Coronary artery (tissue), 2 donors: ENCODE data around the gene VAPB.

Experiments used
- DNase-seq: peaks from one replicate; pipeline ENCODE4 v3.0.0-alpha.2; 2017; ENCODE audit warnings: low spot score
- H3K27ac ChIP-seq, 2 donors: fragments of 200-600 bp; sonication (generic); one replicate each; pipeline ENCODE4 v1.5.1; 2016 to 2019
- H3K4me3 ChIP-seq: fragments of 200-600 bp; sonication (generic); 2 replicates; pipeline ENCODE4 v1.5.1; 2016; ENCODE audit warnings: mild to moderate bottlenecking, moderate library complexity
- TF ChIP-seq, protein P1 (sequence below): fragments of 200-600 bp; sonication (generic); IDR thresholded peaks from one replicate; pipeline ENCODE4 v1.5.1; 2019; ENCODE audit warnings: antibody characterized with exemption

VAPB gene

DNA sequence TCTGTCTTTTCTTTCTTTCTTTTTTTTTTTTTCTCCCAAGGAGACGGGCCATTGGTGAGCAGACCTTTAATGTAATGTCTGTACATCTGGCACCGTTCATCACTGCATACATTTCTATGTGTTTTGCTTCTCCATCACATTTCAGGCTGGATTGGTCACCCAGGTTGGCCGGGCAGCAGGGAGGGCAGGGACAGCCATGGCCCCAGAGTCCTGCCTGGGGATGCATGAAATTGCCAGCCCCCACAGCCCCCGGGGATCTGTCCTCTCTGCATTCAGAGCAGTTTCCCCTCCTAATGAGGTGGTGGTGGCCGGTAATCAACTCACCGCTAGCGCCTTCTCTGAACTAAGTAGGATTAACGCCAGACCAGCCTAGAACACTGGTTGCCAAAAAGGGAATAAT is 75.8 kb downstream of the VAPB start:
- H3K4me3 ChIP-seq = no peak overlapping the region
- DNase-seq = no peak
- TF ChIP-seq, protein P1, sequence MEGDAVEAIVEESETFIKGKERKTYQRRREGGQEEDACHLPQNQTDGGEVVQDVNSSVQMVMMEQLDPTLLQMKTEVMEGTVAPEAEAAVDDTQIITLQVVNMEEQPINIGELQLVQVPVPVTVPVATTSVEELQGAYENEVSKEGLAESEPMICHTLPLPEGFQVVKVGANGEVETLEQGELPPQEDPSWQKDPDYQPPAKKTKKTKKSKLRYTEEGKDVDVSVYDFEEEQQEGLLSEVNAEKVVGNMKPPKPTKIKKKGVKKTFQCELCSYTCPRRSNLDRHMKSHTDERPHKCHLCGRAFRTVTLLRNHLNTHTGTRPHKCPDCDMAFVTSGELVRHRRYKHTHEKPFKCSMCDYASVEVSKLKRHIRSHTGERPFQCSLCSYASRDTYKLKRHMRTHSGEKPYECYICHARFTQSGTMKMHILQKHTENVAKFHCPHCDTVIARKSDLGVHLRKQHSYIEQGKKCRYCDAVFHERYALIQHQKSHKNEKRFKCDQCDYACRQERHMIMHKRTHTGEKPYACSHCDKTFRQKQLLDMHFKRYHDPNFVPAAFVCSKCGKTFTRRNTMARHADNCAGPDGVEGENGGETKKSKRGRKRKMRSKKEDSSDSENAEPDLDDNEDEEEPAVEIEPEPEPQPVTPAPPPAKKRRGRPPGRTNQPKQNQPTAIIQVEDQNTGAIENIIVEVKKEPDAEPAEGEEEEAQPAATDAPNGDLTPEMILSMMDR = no peak
- no peak overlapping the region for H3K27ac ChIP-seq

DNA sequence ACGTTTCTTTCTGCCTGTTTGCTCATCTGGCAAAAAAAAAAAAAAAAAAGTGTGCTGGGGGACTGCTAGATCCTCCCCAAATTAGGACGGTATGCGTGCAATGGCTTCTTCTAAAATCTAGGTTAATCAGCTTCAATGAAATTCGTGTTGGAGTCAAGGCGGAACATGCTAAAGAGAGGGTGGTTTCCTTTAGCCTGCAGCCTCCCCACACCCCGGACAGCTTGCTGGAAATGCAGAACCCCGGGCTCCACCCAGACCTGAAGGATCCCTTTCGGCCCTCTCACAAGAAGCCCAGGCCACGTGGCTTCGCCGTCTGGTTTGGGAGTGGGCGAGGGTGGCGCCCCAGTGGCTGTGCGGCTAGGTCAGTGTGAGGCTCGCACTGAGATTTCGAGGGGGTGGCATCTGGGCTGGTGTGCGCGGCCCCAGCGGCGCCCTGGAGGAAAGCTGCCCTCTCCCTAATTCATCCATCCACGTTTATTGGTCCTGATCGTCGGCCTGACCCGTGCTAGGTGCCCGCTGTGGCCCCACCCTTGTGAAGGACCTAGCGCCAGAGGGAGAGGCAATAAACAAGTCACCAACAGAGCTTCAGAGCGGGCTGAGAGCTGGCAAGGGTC is 77.2 kb downstream of the VAPB start:
- no peak overlapping the region for H3K4me3 ChIP-seq
- H3K27ac ChIP-seq = no peak overlapping the region
- TF ChIP-seq, protein P1 = no peak
- no peak for DNase-seq

DNA sequence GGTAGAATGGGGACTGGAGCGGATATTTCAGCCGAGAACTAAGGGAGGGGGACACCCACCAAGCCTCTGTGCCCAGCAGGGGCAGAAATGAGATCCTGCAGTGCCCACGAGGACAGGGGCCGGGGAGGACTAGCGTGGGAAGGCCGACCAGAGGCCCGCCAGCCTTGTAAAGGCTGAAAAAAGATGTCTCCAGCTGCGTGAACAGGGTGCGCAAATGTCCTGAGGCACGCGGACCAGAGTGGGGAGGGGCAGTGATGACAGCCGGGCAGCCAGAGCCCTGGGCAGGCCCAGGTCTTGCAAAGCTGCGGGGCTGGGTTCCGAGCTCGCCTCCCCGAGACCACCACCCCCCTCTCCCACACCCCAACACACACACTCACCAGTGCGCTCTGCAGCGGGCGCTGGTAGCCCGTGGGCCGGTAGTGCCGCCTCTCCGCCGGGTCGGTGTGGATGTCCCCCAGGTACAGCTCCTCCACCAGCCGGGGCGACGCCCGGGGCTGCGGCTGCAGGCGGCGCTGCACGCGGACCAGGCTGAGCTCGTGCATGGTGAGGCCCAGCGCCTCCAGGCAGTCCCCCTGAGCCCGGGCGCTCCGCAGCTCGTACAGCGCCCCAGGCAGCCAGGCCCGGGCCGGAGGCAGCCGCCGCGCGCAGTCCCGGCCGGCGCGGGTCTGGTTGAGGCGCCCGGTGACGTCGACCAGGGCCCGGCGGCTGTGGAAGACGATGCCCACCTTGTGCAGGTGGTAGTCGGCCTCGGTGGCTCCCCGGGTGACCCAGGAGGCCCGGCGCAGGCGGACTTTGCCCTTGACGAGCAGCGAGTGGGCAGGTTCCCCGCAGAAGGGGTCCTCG is 77.9 kb downstream of the VAPB start:
- Histone ChIP-seq H3K4me3 (no peak overlapping the region), H3K27ac (no peak overlapping the region)
- DNase-seq = no peak
- TF ChIP-seq, protein P1 = no peak

DNA sequence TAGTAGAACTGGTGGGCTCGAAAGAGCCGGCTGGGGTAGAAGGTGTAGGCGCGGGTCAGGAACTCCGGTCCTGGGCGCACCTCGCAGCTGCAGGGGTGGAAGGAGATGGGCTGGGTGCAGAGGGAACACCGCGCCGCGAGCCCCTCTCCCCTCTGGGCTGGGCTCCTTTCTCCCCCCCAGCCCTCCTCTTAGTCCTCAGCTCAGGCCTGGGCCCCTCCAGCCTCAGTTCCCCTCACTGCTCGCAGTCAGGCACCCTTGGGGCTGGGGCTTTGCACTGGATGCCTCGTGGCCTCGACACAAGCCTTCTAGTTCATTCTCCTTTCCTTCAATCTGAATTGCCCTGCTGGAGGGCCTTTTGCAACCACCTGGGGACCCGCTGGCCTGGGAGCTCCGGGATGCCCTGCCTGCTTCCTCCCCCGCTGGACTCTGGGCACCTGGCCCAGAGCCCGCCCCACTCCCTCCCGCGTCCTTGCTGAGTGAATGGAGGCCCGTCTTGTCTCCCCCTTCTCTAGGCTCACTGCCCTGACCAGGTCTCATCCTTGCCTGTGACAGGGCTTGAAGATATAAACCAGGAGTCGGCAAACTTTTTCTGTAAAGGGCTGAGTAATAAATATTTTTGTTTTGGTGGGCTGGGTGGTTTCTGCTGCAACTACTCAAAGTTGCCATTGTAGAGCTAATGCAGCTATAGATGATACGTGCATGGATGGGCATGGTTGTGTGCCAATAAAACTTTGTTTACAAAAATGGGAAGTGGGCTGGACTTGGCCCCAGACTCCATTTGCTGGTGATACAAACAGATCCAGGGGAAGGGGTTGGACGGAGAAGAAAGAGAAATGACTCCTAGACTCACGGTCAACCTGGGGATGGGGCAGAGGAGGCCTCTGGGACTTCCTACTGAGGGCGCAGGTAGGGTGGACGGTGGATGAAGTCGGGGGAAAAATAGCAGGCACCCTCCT is 78.8 kb downstream of the VAPB start:
- no peak overlapping the region for H3K4me3 ChIP-seq
- TF ChIP-seq, protein P1 = no peak
- no peak for DNase-seq
- H3K27ac ChIP-seq = no peak overlapping the region

DNA sequence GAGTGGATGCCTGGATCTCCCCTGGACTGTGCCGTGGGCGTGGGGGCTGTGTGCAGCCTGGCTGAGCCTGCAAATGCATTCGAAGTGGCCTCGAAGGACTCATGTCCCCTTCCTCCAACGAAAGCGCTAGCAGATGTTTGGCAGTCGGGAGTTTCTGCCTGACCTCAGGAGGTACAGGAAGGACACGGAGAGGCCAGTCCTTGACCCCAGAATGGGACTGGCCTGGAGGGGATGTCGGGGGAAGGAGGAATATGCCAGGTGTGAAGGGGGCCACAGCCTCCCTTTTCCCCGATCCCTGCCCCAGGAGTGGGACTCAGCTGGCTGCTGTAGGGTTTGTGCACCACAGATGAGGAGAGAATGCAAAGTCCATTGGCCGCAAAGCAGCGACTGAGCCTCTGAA is 80.6 kb downstream of the VAPB start:
- H3K27ac ChIP-seq = no peak overlapping the region
- TF ChIP-seq, protein P1 = no peak
- no peak overlapping the region for H3K4me3 ChIP-seq
- no peak for DNase-seq

DNA sequence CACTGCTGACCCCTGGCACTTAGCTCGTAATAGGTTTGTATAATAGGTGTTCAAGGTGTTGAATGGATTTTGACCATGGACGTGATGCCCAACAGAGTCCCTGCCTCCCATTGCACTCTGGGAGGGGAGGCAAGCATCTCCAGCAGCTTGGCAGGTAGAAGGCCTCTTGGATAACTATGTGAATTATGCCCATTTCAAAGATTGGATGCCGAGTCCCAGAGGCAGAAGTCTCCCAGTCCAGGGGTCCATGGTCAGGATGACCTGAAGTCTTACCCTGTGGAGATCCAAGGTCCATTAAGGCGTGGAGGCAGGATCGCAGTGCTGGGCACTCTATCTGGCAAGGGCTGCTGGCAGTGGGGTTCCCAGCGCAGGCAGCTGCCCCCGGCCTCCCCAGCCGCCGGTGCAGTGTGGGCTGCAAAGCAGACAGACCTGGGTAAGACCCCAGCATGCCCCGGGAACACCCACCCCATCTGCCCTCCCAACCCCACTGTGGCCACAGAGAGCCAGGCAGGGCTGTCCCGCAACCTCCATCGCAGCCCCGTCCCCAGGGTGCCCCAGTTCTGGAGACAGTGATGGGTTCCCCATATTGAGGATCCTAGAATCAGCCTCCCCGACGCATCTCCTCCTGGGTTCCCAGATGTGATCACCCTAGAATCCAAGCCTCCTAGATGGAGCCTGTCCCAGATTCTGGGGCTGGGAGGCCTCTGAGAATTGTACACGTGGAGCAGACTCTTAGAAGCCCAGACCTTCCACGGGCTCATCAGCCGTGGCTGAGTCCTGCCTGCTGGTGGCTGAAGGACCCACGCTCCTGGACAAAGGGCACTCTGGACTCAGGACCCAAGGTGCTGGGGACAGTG is 81.5 kb downstream of the VAPB start:
- Histone ChIP-seq H3K27ac (no peak overlapping the region), H3K4me3 (no peak overlapping the region)
- DNase-seq = no peak
- TF ChIP-seq, protein P1 = no peak
